ENCODE results near the gene SLC26A2. TPM values are rescaled to one million over a fixed set of nuclear protein-coding genes. Genes with fewer than 3 reads are reported as not detected.

The SLC26A2 gene
- total and polyA plus RNA-seq, 4 donors, result 2.8 to 16.1 (median 8.6) TPM

DNA sequence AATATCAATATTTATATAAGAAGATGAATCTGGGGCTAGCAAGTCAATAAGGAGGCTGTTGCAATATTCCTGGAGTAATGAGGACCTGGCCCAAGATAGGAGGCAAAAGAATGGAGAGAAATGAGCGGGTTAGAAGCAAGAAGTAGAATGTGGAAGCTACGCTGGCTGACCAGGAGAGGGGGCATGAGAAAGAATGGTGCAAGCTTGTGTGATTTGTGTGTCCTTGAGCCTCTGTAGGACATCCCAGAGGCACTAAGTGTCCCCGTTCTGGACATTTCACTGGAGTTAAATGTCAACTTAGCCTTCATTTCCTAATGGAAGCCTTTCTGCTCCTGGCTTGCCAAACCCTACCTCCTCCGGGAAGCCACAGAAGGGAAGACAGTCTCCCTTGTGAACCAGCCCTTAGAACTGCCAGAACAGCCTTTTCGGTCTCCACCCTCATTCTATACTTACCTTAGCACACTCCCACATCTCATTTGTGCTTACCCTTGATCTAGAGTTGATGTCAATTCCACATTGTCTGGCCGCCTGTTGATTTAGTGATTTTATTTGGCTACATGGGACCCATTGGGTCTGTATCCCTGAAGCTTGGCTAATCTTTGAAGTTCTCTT lies 9.3 kb upstream of the SLC26A2 start:
- no peaks in the 10 kb centered on the region for H3K4me1 ChIP-seq (ENCODE audit: control insufficient read depth in 1 of 2, insufficient read depth in 2 of 2, low read length in 2 of 2)
- H3K27me3 ChIP-seq (ENCODE audit: control insufficient read depth in 1 of 2, insufficient read depth in 2 of 2, low read length in 1 of 2), result no peaks in the 10 kb centered on the region
- H3K4me3 ChIP-seq (ENCODE audit: low read length in 2 of 2), result no peak overlapping the region
- no peaks in the 10 kb centered on the region for H3K9me3 ChIP-seq (ENCODE audit: control insufficient read depth, low read length)
- intact Hi-C loops (cut with DNase I), result no loop called here
- no peak for ATAC-seq (ENCODE audit: low FRiP score)
- no peaks in the 10 kb centered on the region for H3K36me3 ChIP-seq (ENCODE audit: control insufficient read depth in 1 of 2, insufficient read depth in 2 of 2, low read length in 1 of 2)
- H3K27ac ChIP-seq (ENCODE audit: low read depth in 1 of 2, low read length in 2 of 2), result no peak overlapping the region
- 85 to 96% methylated on average over 6 of the region's 6 CpGs for WGBS, 2 donors
- no peak for DNase-seq

DNA sequence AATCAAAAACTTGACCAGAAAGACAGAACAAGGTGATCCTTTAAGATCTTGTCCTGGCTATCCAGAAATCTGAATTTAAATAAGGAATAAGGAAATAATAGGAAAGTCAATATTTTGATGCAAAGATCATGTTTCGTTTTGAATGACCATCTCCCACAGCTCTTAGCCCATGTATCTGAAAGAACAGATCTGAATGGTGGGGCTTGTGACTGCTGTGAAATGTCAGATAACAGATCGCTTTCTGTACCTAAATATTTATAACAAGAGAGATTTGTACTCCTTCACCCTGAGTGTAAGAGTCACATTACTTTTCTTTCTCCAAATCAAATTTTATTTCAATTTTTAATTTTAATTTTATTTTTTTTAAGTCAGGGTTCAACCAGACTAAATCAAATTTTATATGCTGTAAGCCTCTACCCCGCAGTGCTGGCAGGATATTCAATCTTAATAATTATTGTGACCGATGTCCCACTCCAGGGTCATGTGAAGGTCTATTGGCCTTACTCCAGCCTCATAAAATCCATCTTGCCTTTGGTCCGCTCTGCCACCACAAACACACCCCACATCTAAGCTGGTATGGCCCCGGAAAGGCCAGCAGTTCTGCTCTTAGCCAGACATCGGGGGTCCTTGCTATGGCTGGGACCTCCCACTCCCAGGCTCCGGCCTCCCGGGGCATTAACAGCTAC lies 7.0 kb upstream of the SLC26A2 start:
- DNase-seq (no peak), ATAC-seq (ENCODE audit: low FRiP score) (no peak)
- no peaks in the 10 kb centered on the region for H3K9me3 ChIP-seq (ENCODE audit: control insufficient read depth, low read length)
- 88 to 91% methylated on average over 9 of the region's 9 CpGs for WGBS, 2 donors
- H3K27me3 ChIP-seq (ENCODE audit: control insufficient read depth in 1 of 2, insufficient read depth in 2 of 2, low read length in 1 of 2), result no peaks in the 10 kb centered on the region
- no peaks in the 10 kb centered on the region for H3K36me3 ChIP-seq (ENCODE audit: control insufficient read depth in 1 of 2, insufficient read depth in 2 of 2, low read length in 1 of 2)
- no peaks in the 10 kb centered on the region for H3K4me1 ChIP-seq (ENCODE audit: control insufficient read depth in 1 of 2, insufficient read depth in 2 of 2, low read length in 2 of 2)
- intact Hi-C loops (cut with DNase I), result no loop called here
- no peak overlapping the region for H3K27ac ChIP-seq (ENCODE audit: low read depth in 1 of 2, low read length in 2 of 2)
- H3K4me3 ChIP-seq (ENCODE audit: low read length in 2 of 2), result no peak overlapping the region

DNA sequence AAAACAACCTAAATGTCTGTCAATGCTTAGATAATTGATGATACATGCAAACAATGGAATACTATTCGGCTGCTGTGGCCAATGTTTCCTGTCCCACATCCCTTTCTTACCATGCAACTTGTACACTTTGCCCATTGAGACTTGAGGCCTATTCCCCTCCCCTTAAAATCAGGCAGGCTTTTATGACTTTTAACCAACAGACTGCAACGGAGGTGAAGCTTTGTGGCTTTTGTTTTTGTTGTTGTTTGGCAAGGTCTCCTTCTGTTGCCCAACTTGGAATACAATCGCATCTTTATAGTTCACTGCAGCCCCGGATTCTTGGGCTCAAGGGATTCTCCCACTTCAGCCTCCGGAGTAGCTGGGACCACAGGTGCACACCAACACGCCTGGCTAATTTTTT lies 5.8 kb upstream of the SLC26A2 start:
- Histone ChIP-seq H3K36me3 (ENCODE audit: control insufficient read depth in 1 of 2, insufficient read depth in 2 of 2, low read length in 1 of 2) (no peaks in the 10 kb centered on the region), H3K4me1 (ENCODE audit: control insufficient read depth in 1 of 2, insufficient read depth in 2 of 2, low read length in 2 of 2) (no peaks in the 10 kb centered on the region), H3K9me3 (ENCODE audit: control insufficient read depth, low read length) (no peaks in the 10 kb centered on the region), H3K4me3 (ENCODE audit: low read length in 2 of 2) (no peak overlapping the region), H3K27me3 (ENCODE audit: control insufficient read depth in 1 of 2, insufficient read depth in 2 of 2, low read length in 1 of 2) (no peaks in the 10 kb centered on the region), H3K27ac (ENCODE audit: low read depth in 1 of 2, low read length in 2 of 2) (no peak overlapping the region)
- DNase-seq (no peak), ATAC-seq (ENCODE audit: low FRiP score) (no peak)
- intact Hi-C loops (cut with DNase I), result loop anchor here in 1 of 2 donors (5.0 kb wide), 1 partner anchor 37 kb away; no protein-coding TSS in a partner anchor
- 93% methylated on average over 6 of the region's 6 CpGs for WGBS, 2 donors

DNA sequence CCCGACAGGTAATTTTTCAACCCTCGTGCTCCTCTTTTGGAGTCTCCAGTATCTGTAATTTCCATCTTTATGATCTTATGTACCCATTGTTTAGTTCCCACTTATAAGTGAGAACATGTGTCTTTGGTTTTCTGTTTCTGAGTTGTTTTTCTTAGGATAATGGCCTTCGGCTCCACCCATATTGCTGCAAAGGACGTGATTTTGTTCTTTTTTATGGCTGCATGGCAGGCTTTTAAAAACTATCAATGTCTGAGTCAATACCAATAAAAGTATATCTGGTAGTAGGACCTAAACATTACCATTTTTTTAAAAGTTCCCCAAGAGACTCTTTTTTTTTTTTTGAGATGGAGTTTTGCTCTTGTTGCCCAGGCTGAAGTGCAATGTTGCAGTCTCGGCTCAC lies 3.9 kb upstream of the SLC26A2 start:
- intact Hi-C loops (cut with DNase I), result loop anchor here in 1 of 2 donors (5.0 kb wide), 1 partner anchor 39 kb away; no protein-coding TSS in a partner anchor

DNA sequence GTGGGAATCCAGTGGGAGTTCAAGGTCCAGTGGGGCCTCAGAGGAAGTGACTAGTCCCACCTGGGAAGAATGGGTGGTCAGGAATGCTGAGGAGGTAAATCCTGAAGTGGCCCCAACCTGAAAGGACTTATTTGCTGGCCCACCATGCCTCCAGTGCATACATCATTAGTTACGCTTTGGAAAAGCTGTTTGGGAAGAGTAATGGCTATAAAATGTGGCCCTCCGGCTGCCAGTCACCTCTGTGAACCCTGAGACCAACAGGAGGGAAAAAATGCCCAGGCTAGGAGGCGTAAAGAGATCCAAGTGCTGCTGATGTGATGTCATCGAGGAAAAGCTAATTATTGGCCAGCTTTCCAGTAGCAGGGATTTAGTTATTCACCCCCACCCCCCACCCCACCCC lies 2.7 kb upstream of the SLC26A2 start:
- Histone ChIP-seq H3K4me3 (ENCODE audit: low read length in 2 of 2) (no peak overlapping the region), H3K36me3 (ENCODE audit: control insufficient read depth in 1 of 2, insufficient read depth in 2 of 2, low read length in 1 of 2) (no peaks in the 10 kb centered on the region), H3K27me3 (ENCODE audit: control insufficient read depth in 1 of 2, insufficient read depth in 2 of 2, low read length in 1 of 2) (no peaks in the 10 kb centered on the region), H3K9me3 (ENCODE audit: control insufficient read depth, low read length) (no peaks in the 10 kb centered on the region), H3K27ac (ENCODE audit: low read depth in 1 of 2, low read length in 2 of 2) (no peak overlapping the region), H3K4me1 (ENCODE audit: control insufficient read depth in 1 of 2, insufficient read depth in 2 of 2, low read length in 2 of 2) (no peaks in the 10 kb centered on the region)
- DNase-seq (no peak), ATAC-seq (ENCODE audit: low FRiP score) (no peak)
- intact Hi-C loops (cut with DNase I), result loop anchor here in 1 of 2 donors (5.0 kb wide), 1 partner anchor 41 kb away; no protein-coding TSS in a partner anchor
- WGBS, 2 donors, result 91% methylated on average over 4 of the region's 4 CpGs

More for the DNA sequence above, 3.9 kb upstream of the SLC26A2 start:
- H3K4me3 ChIP-seq (ENCODE audit: low read length in 2 of 2), result no peak overlapping the region
- WGBS, 2 donors, result 72 to 75% methylated on average over 5 of the region's 5 CpGs
- no peaks in the 10 kb centered on the region for H3K4me1 ChIP-seq (ENCODE audit: control insufficient read depth in 1 of 2, insufficient read depth in 2 of 2, low read length in 2 of 2)
- H3K9me3 ChIP-seq (ENCODE audit: control insufficient read depth, low read length), result no peaks in the 10 kb centered on the region
- ATAC-seq (ENCODE audit: low FRiP score), result no peak
- no peak for DNase-seq
- H3K36me3 ChIP-seq (ENCODE audit: control insufficient read depth in 1 of 2, insufficient read depth in 2 of 2, low read length in 1 of 2), result no peaks in the 10 kb centered on the region
- no peak overlapping the region for H3K27ac ChIP-seq (ENCODE audit: low read depth in 1 of 2, low read length in 2 of 2)
- no peaks in the 10 kb centered on the region for H3K27me3 ChIP-seq (ENCODE audit: control insufficient read depth in 1 of 2, insufficient read depth in 2 of 2, low read length in 1 of 2)

DNA sequence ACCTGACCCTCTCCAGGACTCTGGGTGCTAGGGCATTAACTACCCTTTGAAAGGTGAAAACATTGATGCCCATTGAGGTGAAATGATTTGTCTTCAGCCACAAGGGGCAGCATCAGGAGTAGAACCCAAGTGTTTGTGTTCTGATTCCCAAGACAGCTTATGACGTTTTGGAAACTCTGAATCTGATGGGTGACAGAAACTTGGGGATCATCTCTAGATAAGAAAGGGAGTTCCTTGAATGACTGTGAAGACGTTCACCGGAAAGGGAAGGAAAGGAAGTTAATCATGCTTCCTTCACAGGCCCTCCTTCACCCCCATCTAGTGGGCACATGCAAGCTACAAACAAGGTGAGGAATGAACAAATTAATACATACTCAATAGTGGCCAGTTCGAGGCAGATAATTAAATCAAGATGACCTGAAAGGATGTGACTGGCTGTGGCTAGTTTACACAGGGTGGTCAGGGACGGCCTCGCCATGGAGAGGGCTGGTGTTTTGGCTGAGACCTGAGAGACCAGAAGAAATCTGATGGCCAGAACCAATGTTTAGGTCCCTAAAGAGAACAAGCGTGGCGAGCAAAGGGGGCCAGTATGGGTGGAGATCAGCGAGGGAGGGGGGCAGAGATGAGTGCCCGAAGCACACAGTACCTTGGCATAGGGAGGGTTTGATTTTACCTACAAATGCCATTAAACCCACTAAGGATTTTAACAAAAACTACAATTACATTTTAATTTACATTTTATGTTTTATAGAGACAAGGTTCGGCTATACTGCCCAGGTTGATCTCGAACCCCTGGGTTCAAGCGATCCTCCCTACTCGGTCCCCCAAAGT lies 937 bp upstream of the SLC26A2 start:
- WGBS, 2 donors, result 28 to 41% methylated on average over 14 of the region's 14 CpGs
- ATAC-seq (ENCODE audit: low FRiP score) (no peak), DNase-seq (no peak)
- Histone ChIP-seq H3K4me1 (ENCODE audit: control insufficient read depth in 1 of 2, insufficient read depth in 2 of 2, low read length in 2 of 2) (no peaks in the 10 kb centered on the region), H3K4me3 (ENCODE audit: low read length in 2 of 2) (peak overlapping the region; percentile 44 to 47), H3K27ac (ENCODE audit: low read depth in 1 of 2, low read length in 2 of 2) (peak overlapping the region; percentile 49 to 64), H3K36me3 (ENCODE audit: control insufficient read depth in 1 of 2, insufficient read depth in 2 of 2, low read length in 1 of 2) (no peaks in the 10 kb centered on the region), H3K9me3 (ENCODE audit: control insufficient read depth, low read length) (no peaks in the 10 kb centered on the region), H3K27me3 (ENCODE audit: control insufficient read depth in 1 of 2, insufficient read depth in 2 of 2, low read length in 1 of 2) (no peaks in the 10 kb centered on the region)
- intact Hi-C loops (cut with DNase I), result loop anchor here (2.0 to 10.0 kb wide), 4 partner anchors 42 to 785 kb away; no protein-coding TSS in a partner anchor

DNA sequence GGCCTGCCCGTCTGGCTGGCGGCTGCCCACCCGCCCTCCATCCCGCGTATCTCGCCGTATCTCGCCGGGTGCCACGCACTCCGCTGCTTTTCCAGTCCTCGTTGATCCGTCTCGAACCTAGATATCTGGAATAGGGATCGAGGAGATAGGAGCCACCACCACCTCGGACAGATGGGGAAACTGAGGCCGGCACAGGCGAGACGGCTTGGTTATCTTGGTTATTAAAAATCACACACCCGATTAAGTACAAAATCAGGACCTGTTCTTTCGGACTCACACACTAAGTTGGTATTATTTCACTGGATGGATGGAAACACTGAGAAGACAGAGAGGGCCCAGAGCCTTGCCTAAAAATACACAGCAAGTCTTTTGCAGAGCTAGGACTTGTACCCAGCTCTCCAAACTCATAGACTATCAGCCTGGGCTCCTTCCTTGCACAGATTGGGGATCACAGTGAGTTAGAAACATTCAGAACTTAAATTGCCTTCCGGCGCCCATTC lies 678 bp downstream of the SLC26A2 start:
- ATAC-seq (ENCODE audit: low FRiP score), result no peak
- intact Hi-C loops (cut with DNase I), result loop anchor here (2.0 to 10.0 kb wide), 4 partner anchors 44 to 786 kb away; no protein-coding TSS in a partner anchor
- H3K4me3 ChIP-seq (ENCODE audit: low read length in 2 of 2), result peak overlapping the region; percentile 45 to 91
- H3K27ac ChIP-seq (ENCODE audit: low read depth in 1 of 2, low read length in 2 of 2), result peak overlapping the region in 1 of 2 donors; percentile 75
- WGBS, 2 donors, result 9 to 10% methylated on average over 23 of the region's 23 CpGs
- H3K9me3 ChIP-seq (ENCODE audit: control insufficient read depth, low read length), result no peaks in the 10 kb centered on the region
- H3K27me3 ChIP-seq (ENCODE audit: control insufficient read depth in 1 of 2, insufficient read depth in 2 of 2, low read length in 1 of 2), result no peaks in the 10 kb centered on the region
- H3K4me1 ChIP-seq (ENCODE audit: control insufficient read depth in 1 of 2, insufficient read depth in 2 of 2, low read length in 2 of 2), result no peaks in the 10 kb centered on the region
- no peak for DNase-seq
- no peaks in the 10 kb centered on the region for H3K36me3 ChIP-seq (ENCODE audit: control insufficient read depth in 1 of 2, insufficient read depth in 2 of 2, low read length in 1 of 2)

DNA sequence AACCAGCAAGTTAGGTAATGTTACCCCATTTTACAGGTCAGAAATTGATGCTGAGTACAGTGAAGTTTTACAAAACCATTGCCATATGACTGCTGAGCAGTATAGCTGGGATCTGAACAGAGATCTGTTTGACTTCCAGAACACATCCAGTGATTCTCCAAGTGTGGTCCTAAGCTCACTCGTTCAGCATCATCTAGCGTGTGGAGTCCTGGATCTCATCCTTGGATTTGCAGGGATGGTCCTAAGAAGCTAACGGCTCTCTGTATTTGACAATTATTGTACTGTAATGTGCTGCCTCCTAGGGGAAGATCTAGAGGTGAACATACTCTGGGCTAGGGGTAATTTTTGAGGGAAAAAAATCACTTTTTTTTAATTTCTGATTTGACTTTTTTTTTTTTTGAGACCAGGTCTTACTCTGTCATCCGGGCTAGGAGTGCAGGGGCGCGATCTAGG lies 1.4 kb downstream of the SLC26A2 start:
- intact Hi-C loops (cut with DNase I), result loop anchor here (2.0 to 10.0 kb wide), 5 partner anchors 45 to 787 kb away; no protein-coding TSS in a partner anchor
- H3K4me3 ChIP-seq (ENCODE audit: low read length in 2 of 2), result no peak overlapping the region

More for the DNA sequence above, 1.4 kb downstream of the SLC26A2 start:
- DNase-seq (no peak), ATAC-seq (ENCODE audit: low FRiP score) (no peak)
- H3K9me3 ChIP-seq (ENCODE audit: control insufficient read depth, low read length), result no peaks in the 10 kb centered on the region
- H3K4me1 ChIP-seq (ENCODE audit: control insufficient read depth in 1 of 2, insufficient read depth in 2 of 2, low read length in 2 of 2), result no peaks in the 10 kb centered on the region
- H3K27ac ChIP-seq (ENCODE audit: low read depth in 1 of 2, low read length in 2 of 2), result peak overlapping the region in 1 of 2 donors; percentile 30
- no peaks in the 10 kb centered on the region for H3K36me3 ChIP-seq (ENCODE audit: control insufficient read depth in 1 of 2, insufficient read depth in 2 of 2, low read length in 1 of 2)
- 50% methylated on average over 6 of the region's 6 CpGs for WGBS, 2 donors
- H3K27me3 ChIP-seq (ENCODE audit: control insufficient read depth in 1 of 2, insufficient read depth in 2 of 2, low read length in 1 of 2), result no peaks in the 10 kb centered on the region

All from aorta (tissue), 5 donors.